Liver (tissue), 3 donors: Measurements from ENCODE around the gene EHD1.

Source experiments
- FOXA1 ChIP-seq: IDR thresholded peaks from 2 replicates; pipeline ENCODE4 v1.6.1; 2016; ENCODE audit warnings: antibody characterized with exemption
- NR2F2 ChIP-seq: IDR thresholded peaks from 2 replicates; pipeline ENCODE4 v1.6.1; 2016; ENCODE audit warnings: antibody characterized with exemption
- RAD21 ChIP-seq, 2 donors: IDR thresholded peaks; 2 replicates each; pipeline ENCODE4 v1.6.1; 2016; ENCODE audit warnings: antibody characterized with exemption in 2 of 2, mild to moderate bottlenecking in 2 of 2
- SP1 ChIP-seq: IDR thresholded peaks from 2 replicates; pipeline ENCODE4 v1.6.1; 2018; ENCODE audit warnings: antibody characterized with exemption, mild to moderate bottlenecking
- TAF1 ChIP-seq: conservative IDR thresholded peaks from 2 replicates; pipeline ENCODE4 v1.6.1; 2016; ENCODE audit warnings: antibody characterized with exemption, mild to moderate bottlenecking
- YY1 ChIP-seq: IDR thresholded peaks from 2 replicates; pipeline ENCODE4 v1.6.1; 2016; ENCODE audit warnings: antibody characterized with exemption, mild to moderate bottlenecking
- TF ChIP-seq, protein P1 (sequence below): fragments of 150-350 bp; IDR thresholded peaks from 2 replicates; pipeline ENCODE4 v1.5.1; 2017; ENCODE audit warnings: improper control_type of control experiment, low read depth, low read length; ENCODE audit not compliant: missing input control
- TF ChIP-seq, protein P2 (sequence below): IDR thresholded peaks from 2 replicates; pipeline ENCODE4 v1.6.1; 2016; ENCODE audit warnings: antibody characterized with exemption, mild to moderate bottlenecking
- TF ChIP-seq, protein P3 (sequence below): IDR thresholded peaks from 2 replicates; pipeline ENCODE4 v1.6.1; 2016; ENCODE audit warnings: antibody characterized with exemption
- TF ChIP-seq, protein P4 (sequence below): IDR thresholded peaks from 2 replicates; pipeline ENCODE4 v1.6.1; 2016; ENCODE audit warnings: antibody characterized with exemption
- donor health status: healthy.
- donor health status: healthy.

GRCh38 chr11:64803846-64804345 lies 74.5 kb downstream of the EHD1 start:
- TF ChIP-seq SP1 (no peak), RAD21 (IDR thresholded peaks at IDR 0.05) (no peak), YY1 (no peak), FOXA1 (no peak), NR2F2 (no peak), TAF1 (no peak)
- TF ChIP-seq, protein P1, sequence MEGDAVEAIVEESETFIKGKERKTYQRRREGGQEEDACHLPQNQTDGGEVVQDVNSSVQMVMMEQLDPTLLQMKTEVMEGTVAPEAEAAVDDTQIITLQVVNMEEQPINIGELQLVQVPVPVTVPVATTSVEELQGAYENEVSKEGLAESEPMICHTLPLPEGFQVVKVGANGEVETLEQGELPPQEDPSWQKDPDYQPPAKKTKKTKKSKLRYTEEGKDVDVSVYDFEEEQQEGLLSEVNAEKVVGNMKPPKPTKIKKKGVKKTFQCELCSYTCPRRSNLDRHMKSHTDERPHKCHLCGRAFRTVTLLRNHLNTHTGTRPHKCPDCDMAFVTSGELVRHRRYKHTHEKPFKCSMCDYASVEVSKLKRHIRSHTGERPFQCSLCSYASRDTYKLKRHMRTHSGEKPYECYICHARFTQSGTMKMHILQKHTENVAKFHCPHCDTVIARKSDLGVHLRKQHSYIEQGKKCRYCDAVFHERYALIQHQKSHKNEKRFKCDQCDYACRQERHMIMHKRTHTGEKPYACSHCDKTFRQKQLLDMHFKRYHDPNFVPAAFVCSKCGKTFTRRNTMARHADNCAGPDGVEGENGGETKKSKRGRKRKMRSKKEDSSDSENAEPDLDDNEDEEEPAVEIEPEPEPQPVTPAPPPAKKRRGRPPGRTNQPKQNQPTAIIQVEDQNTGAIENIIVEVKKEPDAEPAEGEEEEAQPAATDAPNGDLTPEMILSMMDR = no peak
- TF ChIP-seq, protein P2, sequence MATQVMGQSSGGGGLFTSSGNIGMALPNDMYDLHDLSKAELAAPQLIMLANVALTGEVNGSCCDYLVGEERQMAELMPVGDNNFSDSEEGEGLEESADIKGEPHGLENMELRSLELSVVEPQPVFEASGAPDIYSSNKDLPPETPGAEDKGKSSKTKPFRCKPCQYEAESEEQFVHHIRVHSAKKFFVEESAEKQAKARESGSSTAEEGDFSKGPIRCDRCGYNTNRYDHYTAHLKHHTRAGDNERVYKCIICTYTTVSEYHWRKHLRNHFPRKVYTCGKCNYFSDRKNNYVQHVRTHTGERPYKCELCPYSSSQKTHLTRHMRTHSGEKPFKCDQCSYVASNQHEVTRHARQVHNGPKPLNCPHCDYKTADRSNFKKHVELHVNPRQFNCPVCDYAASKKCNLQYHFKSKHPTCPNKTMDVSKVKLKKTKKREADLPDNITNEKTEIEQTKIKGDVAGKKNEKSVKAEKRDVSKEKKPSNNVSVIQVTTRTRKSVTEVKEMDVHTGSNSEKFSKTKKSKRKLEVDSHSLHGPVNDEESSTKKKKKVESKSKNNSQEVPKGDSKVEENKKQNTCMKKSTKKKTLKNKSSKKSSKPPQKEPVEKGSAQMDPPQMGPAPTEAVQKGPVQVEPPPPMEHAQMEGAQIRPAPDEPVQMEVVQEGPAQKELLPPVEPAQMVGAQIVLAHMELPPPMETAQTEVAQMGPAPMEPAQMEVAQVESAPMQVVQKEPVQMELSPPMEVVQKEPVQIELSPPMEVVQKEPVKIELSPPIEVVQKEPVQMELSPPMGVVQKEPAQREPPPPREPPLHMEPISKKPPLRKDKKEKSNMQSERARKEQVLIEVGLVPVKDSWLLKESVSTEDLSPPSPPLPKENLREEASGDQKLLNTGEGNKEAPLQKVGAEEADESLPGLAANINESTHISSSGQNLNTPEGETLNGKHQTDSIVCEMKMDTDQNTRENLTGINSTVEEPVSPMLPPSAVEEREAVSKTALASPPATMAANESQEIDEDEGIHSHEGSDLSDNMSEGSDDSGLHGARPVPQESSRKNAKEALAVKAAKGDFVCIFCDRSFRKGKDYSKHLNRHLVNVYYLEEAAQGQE = no peak
- TF ChIP-seq, protein P3, sequence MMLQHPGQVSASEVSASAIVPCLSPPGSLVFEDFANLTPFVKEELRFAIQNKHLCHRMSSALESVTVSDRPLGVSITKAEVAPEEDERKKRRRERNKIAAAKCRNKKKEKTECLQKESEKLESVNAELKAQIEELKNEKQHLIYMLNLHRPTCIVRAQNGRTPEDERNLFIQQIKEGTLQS = no peak
- TF ChIP-seq, protein P4, sequence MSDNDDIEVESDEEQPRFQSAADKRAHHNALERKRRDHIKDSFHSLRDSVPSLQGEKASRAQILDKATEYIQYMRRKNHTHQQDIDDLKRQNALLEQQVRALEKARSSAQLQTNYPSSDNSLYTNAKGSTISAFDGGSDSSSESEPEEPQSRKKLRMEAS = no peak
